LNCaP clone FGC (cell line): Measurements from ENCODE around the gene IGFL1.
"Not testable (repeated sequence)": the region's sequence is repeated elsewhere in the genome, so short reads cannot be mapped to it uniquely, and the experiment has no call there.

Experiments used
- DNase-seq: peaks from one replicate; pipeline ENCODE4 v3.0.0-alpha.2; 2011; ENCODE audit warnings: low read depth
- H3K4me3 ChIP-seq: 2 replicates; pipeline ENCODE4 v1.5.1; 2011; ENCODE audit warnings: mild to moderate bottlenecking, low read depth, low read length, control low read depth
- TF ChIP-seq, protein P1 (sequence below): IDR thresholded peaks from 2 replicates; pipeline ENCODE4 v1.5.1; 2012; ENCODE audit warnings: mild to moderate bottlenecking; ENCODE audit not compliant: control insufficient read depth, insufficient read depth; ENCODE audit errors: extremely low read depth

IGFL1 gene

GRCh38 chr19:46229442-46229841, at the start of gene IGFL1:
Gene IGFL1, plus strand, starts transcription at chr19:46229742. Its CDS starts 33 bp downstream, at chr19:46229775.
- H3K4me3 ChIP-seq, result no peak within 1 kb of the TSS
- no peak for DNase-seq
- TF ChIP-seq, protein P1, sequence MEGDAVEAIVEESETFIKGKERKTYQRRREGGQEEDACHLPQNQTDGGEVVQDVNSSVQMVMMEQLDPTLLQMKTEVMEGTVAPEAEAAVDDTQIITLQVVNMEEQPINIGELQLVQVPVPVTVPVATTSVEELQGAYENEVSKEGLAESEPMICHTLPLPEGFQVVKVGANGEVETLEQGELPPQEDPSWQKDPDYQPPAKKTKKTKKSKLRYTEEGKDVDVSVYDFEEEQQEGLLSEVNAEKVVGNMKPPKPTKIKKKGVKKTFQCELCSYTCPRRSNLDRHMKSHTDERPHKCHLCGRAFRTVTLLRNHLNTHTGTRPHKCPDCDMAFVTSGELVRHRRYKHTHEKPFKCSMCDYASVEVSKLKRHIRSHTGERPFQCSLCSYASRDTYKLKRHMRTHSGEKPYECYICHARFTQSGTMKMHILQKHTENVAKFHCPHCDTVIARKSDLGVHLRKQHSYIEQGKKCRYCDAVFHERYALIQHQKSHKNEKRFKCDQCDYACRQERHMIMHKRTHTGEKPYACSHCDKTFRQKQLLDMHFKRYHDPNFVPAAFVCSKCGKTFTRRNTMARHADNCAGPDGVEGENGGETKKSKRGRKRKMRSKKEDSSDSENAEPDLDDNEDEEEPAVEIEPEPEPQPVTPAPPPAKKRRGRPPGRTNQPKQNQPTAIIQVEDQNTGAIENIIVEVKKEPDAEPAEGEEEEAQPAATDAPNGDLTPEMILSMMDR, result no peak

GRCh38 chr19:46180701-46181387, 48.7 kb upstream of the IGFL1 start:
- no peak for DNase-seq
- TF ChIP-seq, protein P1, result no peak
- H3K4me3 ChIP-seq, result no peak overlapping the region

GRCh38 chr19:46181388-46181779, 48.2 kb upstream of the IGFL1 start:
- H3K4me3 ChIP-seq, result no peak overlapping the region
- TF ChIP-seq, protein P1, result no peak
- no peak for DNase-seq

GRCh38 chr19:46182476-46182875, 47.1 kb upstream of the IGFL1 start:
- TF ChIP-seq, protein P1, result no peak
- no peak for DNase-seq
- H3K4me3 ChIP-seq, result no peak overlapping the region

- DNase-seq, H3K4me3 ChIP-seq: not testable (repeated sequence)
Observed at GRCh38 chr19:46184775-46185710, 44.5 kb upstream of the IGFL1 start.

DNA sequence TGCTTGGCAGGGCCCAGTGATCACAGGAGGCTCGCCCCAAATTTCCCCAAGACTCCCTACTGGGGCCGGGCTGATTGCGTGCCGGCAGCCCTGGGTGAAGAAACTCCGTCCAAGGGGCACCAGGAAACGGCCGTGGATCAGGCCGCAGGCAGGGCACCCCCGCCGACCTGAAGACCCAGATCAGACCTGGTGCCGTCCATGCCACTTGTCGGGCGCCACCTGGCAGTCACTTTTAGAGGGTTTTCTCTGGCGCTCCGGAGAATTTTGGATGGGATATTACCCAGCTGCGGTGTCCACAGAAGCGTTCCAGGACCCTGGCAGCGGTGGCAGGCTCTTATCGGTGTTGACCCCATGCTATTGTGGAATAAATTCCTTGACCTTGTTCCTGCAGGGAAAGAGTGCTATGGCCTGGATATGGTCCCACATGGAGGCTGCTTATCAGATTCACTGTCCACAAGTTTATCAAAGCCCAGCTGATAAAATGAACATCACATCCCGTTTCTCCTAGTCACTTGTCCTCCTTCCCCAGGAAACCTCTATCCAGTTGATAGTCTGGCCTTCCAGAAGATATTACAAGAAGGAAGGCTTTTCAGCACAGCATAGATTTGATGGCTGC, 43.3 kb upstream of the IGFL1 start:
- no peak overlapping the region for H3K4me3 ChIP-seq
- DNase-seq, result no peak
- TF ChIP-seq, protein P1, result no peak

DNA sequence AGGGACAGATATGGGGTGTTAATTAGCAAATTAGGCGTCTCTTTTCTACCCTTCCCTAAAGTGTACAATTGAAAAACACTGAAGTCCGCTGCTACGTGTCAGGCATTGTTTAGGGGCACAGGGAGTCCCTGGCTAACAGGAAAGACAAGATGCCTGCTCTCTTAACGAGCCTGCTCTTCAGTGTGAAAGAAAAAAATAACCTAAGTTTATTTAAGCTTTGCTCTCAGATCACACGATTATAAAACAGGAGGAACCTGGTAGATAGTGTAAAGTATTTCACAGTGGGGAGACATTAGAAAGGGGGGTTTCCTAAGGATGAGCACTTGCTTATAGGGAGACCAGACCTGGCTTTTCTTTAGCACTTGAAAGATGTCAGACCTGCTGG, 42.8 kb upstream of the IGFL1 start:
- no peak for DNase-seq
- H3K4me3 ChIP-seq, result no peak overlapping the region
- TF ChIP-seq, protein P1, result no peak
